ENCODE data around the gene SYT13. TPM values are rescaled to one million over a fixed set of nuclear protein-coding genes. Genes with fewer than 3 reads are reported as not detected.

The SYT13 gene
- total RNA-seq, 1 donor from 2014 or later: 0.50 TPM

DNA sequence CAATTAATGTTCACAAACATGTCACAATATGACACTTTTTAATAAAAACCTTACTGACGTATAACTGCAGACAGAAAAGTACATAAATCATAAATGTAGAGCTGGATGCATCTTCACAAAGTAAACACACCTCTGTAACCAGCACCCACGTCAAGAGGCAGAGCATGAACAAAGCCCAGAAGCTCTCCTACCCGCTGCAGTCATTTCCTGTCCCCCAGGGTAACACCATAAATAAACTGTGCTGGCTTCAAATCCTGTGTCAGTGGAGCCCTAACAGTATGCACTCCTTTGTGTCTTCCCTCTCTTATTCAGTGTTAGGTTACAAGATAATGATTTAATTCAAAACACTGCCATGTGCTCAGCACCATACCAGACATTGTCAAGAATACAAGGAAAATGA, 5.7 kb downstream of the SYT13 start:
- H3K36me3 Mint-ChIP-seq (ENCODE audit: low read depth, unreplicated experiment): peaks cover 2% of the 10 kb centered on the region
- DNase-seq (ENCODE audit: low read depth): no peak
- no peaks in the 10 kb centered on the region for H4K20me1 ChIP-seq (ENCODE audit: insufficient read depth, low read length)
- FAIRE-seq: no peak
- no peaks in the 10 kb centered on the region for H3K4me1 ChIP-seq (ENCODE audit: insufficient read depth, low read length)
- no peaks in the 10 kb centered on the region for H3K9me3 ChIP-seq (ENCODE audit: insufficient read depth, low read depth, low read length)
- no peaks in the 10 kb centered on the region for H3K79me2 ChIP-seq (ENCODE audit: insufficient read depth, low read length)
- no peak overlapping the region for H3K4me2 ChIP-seq (ENCODE audit: low read length)
- peaks cover 38% of the 10 kb centered on the region for H3K27me3 Mint-ChIP-seq (ENCODE audit: low read depth, unreplicated experiment)
- no peak overlapping the region for H3K27ac ChIP-seq (ENCODE audit: low read depth, low read length)
- no peak overlapping the region for H3K27ac Mint-ChIP-seq (ENCODE audit: unreplicated experiment)
- H3K9me3 Mint-ChIP-seq (ENCODE audit: unreplicated experiment): peaks cover 16% of the 10 kb centered on the region
- no peak overlapping the region for H2AFZ ChIP-seq (ENCODE audit: low read depth, low read length)
- no peak overlapping the region for H3K9ac ChIP-seq (ENCODE audit: low read length)
- H3K4me3 ChIP-seq (ENCODE audit: insufficient read depth, low read depth, low read length): no peak overlapping the region
- peaks cover 3% of the 10 kb centered on the region for H3K4me1 Mint-ChIP-seq (ENCODE audit: low read depth, unreplicated experiment)
- no peaks in the 10 kb centered on the region for H3K36me3 ChIP-seq (ENCODE audit: insufficient read depth, low read length)
- no peak overlapping the region for H3K4me3 Mint-ChIP-seq (ENCODE audit: unreplicated experiment)
- TF ChIP-seq, protein P1, sequence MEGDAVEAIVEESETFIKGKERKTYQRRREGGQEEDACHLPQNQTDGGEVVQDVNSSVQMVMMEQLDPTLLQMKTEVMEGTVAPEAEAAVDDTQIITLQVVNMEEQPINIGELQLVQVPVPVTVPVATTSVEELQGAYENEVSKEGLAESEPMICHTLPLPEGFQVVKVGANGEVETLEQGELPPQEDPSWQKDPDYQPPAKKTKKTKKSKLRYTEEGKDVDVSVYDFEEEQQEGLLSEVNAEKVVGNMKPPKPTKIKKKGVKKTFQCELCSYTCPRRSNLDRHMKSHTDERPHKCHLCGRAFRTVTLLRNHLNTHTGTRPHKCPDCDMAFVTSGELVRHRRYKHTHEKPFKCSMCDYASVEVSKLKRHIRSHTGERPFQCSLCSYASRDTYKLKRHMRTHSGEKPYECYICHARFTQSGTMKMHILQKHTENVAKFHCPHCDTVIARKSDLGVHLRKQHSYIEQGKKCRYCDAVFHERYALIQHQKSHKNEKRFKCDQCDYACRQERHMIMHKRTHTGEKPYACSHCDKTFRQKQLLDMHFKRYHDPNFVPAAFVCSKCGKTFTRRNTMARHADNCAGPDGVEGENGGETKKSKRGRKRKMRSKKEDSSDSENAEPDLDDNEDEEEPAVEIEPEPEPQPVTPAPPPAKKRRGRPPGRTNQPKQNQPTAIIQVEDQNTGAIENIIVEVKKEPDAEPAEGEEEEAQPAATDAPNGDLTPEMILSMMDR (IDR thresholded peaks at IDR 0.05; ENCODE audit: insufficient read depth, low read depth, low read length): no peak
- peaks cover 13% of the 10 kb centered on the region for H3K27me3 ChIP-seq (ENCODE audit: insufficient read depth, low read length)

DNA sequence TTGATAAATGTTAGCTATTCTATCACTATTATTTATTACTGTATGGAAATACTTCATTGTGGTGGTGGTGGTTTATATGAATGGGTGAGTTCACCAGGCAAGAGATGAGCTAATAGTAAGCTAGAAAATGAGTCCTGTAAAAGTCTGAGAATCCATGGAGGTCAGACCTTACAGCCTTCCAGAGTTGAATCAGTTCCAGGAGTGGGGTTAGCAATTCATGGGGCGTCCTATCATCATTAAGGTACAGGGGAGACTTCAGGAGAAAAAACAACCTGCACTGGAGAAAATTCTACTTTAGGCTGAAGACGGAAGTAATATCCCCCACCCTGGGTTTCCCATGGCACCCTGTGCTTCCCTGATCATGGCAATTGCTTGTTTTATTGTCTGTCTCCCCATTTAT, 6.5 kb downstream of the SYT13 start:
- Histone ChIP-seq H3K4me2 (ENCODE audit: low read length) (no peak overlapping the region), H3K9ac (ENCODE audit: low read length) (no peak overlapping the region), H3K36me3 (ENCODE audit: insufficient read depth, low read length) (no peaks in the 10 kb centered on the region), H3K4me1 (ENCODE audit: insufficient read depth, low read length) (no peaks in the 10 kb centered on the region), H4K20me1 (ENCODE audit: insufficient read depth, low read length) (no peaks in the 10 kb centered on the region), H3K4me3 (ENCODE audit: insufficient read depth, low read depth, low read length) (no peak overlapping the region), H3K79me2 (ENCODE audit: insufficient read depth, low read length) (no peaks in the 10 kb centered on the region), H3K27me3 (ENCODE audit: insufficient read depth, low read length) (peaks cover 6% of the 10 kb centered on the region), H3K27ac (ENCODE audit: low read depth, low read length) (no peak overlapping the region), H3K9me3 (ENCODE audit: insufficient read depth, low read depth, low read length) (no peaks in the 10 kb centered on the region), H2AFZ (ENCODE audit: low read depth, low read length) (no peak overlapping the region)
- H3K36me3 Mint-ChIP-seq (ENCODE audit: low read depth, unreplicated experiment): peaks cover 2% of the 10 kb centered on the region
- TF ChIP-seq, protein P1 (IDR thresholded peaks at IDR 0.05; ENCODE audit: insufficient read depth, low read depth, low read length): no peak
- TF ChIP-seq EZH2 (IDR thresholded peaks at IDR 0.05; ENCODE audit: insufficient read depth, low read length): no peak
- peaks cover 35% of the 10 kb centered on the region for H3K27me3 Mint-ChIP-seq (ENCODE audit: low read depth, unreplicated experiment)
- H3K27ac Mint-ChIP-seq (ENCODE audit: unreplicated experiment): no peak overlapping the region
- FAIRE-seq (no peak), DNase-seq (ENCODE audit: low read depth) (no peak)
- H3K4me3 Mint-ChIP-seq (ENCODE audit: unreplicated experiment): no peak overlapping the region
- H3K4me1 Mint-ChIP-seq (ENCODE audit: low read depth, unreplicated experiment): peaks cover 6% of the 10 kb centered on the region
- H3K9me3 Mint-ChIP-seq (ENCODE audit: unreplicated experiment): peaks cover 16% of the 10 kb centered on the region

DNA sequence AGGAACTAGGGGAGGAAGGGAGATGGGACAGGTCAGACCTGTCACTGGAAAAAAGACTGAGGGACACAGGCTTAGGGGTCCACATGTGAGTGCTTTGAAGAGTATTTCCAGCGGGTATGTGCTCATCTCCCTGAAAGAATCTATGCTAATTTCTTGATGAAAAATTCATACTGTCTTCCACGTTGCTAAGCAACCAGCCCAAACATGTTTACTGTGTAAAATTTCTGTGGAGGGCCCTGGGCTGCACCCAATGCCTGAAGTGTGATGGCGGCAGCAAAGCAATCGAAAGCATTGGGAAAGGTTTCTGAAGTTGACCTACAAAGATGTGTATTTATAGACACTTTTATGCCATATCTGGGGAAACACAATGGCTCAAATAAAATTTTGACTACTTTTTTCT, 7.4 kb downstream of the SYT13 start:
- no peak for FAIRE-seq

More for the DNA sequence above, 7.4 kb downstream of the SYT13 start:
- Mint-ChIP-seq H3K27me3 (ENCODE audit: low read depth, unreplicated experiment) (peaks cover 28% of the 10 kb centered on the region), H3K36me3 (ENCODE audit: low read depth, unreplicated experiment) (no peaks in the 10 kb centered on the region), H3K9me3 (ENCODE audit: unreplicated experiment) (peaks cover 14% of the 10 kb centered on the region), H3K4me3 (ENCODE audit: unreplicated experiment) (no peak overlapping the region), H3K27ac (ENCODE audit: unreplicated experiment) (no peak overlapping the region), H3K4me1 (ENCODE audit: low read depth, unreplicated experiment) (peaks cover 9% of the 10 kb centered on the region)
- Histone ChIP-seq H3K9me3 (ENCODE audit: insufficient read depth, low read depth, low read length) (no peaks in the 10 kb centered on the region), H3K4me1 (ENCODE audit: insufficient read depth, low read length) (no peaks in the 10 kb centered on the region), H2AFZ (ENCODE audit: low read depth, low read length) (no peak overlapping the region), H3K79me2 (ENCODE audit: insufficient read depth, low read length) (no peaks in the 10 kb centered on the region), H3K9ac (ENCODE audit: low read length) (no peak overlapping the region), H3K27ac (ENCODE audit: low read depth, low read length) (no peak overlapping the region), H3K4me2 (ENCODE audit: low read length) (no peak overlapping the region), H3K36me3 (ENCODE audit: insufficient read depth, low read length) (no peaks in the 10 kb centered on the region), H3K27me3 (ENCODE audit: insufficient read depth, low read length) (peaks cover 4% of the 10 kb centered on the region), H4K20me1 (ENCODE audit: insufficient read depth, low read length) (no peaks in the 10 kb centered on the region), H3K4me3 (ENCODE audit: insufficient read depth, low read depth, low read length) (no peak overlapping the region)
- DNase-seq (ENCODE audit: low read depth): no peak
- no peak for TF ChIP-seq EZH2 (IDR thresholded peaks at IDR 0.05; ENCODE audit: insufficient read depth, low read length)
- TF ChIP-seq, protein P1 (IDR thresholded peaks at IDR 0.05; ENCODE audit: insufficient read depth, low read depth, low read length): no peak

Data from astrocyte (in vitro differentiated cells and primary cell).